Gastrocnemius medialis (tissue), 4 donors: ENCODE results near the gene TLR1. TPM values are rescaled to one million over a fixed set of nuclear protein-coding genes. Genes with fewer than 3 reads are reported as not detected.

Experiments
- ATAC-seq, 2 donors: fragments of 150-250 bp; one replicate each; pipeline ENCODE4 v1.9.1; 2016
- DNase-seq, 2 donors: peaks; one replicate each; pipeline ENCODE4 v3.0.0-alpha.2; 2019
- H3K27ac ChIP-seq, 4 donors: fragments of 200-600 bp; sonication (generic); 1 replicate in 1 of 4; 2 replicates in 3 of 4; pipeline ENCODE4 v1.5.1; 2016 to 2018; ENCODE audit warnings: mild to moderate bottlenecking in 2 of 4, moderate library complexity in 1 of 4
- H3K27me3 ChIP-seq, 3 donors: fragments of 200-600 bp; sonication (generic) in 2 of 3; 1 replicate in 1 of 3; 2 replicates in 2 of 3; pipeline versions ENCODE4 v1.5.1 to v1.6.0; 2016 to 2019; ENCODE audit warnings: mild to moderate bottlenecking in 1 of 3, moderate library complexity in 1 of 3
- H3K36me3 ChIP-seq, 2 donors: fragments of 200-600 bp; sonication (generic) in 1 of 2; one replicate each; pipeline ENCODE4 v1.5.1; 2017 to 2018
- H3K4me1 ChIP-seq, 2 donors: fragments of 200-600 bp; sonication (generic) in 1 of 2; one replicate each; pipeline ENCODE4 v1.5.1; 2016 to 2017; ENCODE audit warnings: mild to moderate bottlenecking in 2 of 2
- H3K4me3 ChIP-seq, 4 donors: fragments of 200-600 bp; sonication (generic) in 3 of 4; 1 replicate in 1 of 4; 2 replicates in 3 of 4; pipeline ENCODE4 v1.5.1; 2016 to 2019; ENCODE audit warnings: mild to moderate bottlenecking in 2 of 4
- H3K9me3 ChIP-seq, 3 donors: fragments of 200-600 bp; sonication (generic) in 2 of 3; 1 replicate in 1 of 3; 2 replicates in 2 of 3; pipeline ENCODE4 v1.5.1; 2016 to 2019
- CTCF ChIP-seq, 5 experiments: fragments of 450-650 bp in 3 of 5; fragments of 200-600 bp in 2 of 5; sonication (generic) in 2 of 5; IDR thresholded peaks in 4 of 5; conservative IDR thresholded peaks in 1 of 5; 1 replicate in 4 of 5; 2 replicates in 1 of 5; pipeline ENCODE4 v1.5.1; 2016 to 2019; ENCODE audit warnings: antibody characterized with exemption in 5 of 5, mild to moderate bottlenecking in 3 of 5, moderate library complexity in 3 of 5
- POLR2A ChIP-seq, 2 donors: fragments of 450-650 bp; IDR thresholded peaks; one replicate each; pipeline ENCODE4 v1.6.1; 2017; ENCODE audit warnings: antibody characterized with exemption in 2 of 2, mild to moderate bottlenecking in 2 of 2, moderate library complexity in 2 of 2
- in situ Hi-C, 4 donors: fragments of 200-750 bp; cut with MboI; loops; one replicate each; pipeline versions ENCODE4 v1.15.0 to v1.8.0; 2017; ENCODE audit warnings: low sequenced_read_pairs in 4 of 4
- intact Hi-C: fragments of 100-400 bp; cut with DNase I; formaldehyde crosslinking; loops from one replicate; pipeline ENCODE4 v1.15.1; 2023; ENCODE audit warnings: low total_unique reads
- total RNA-seq, 4 donors: library from RNA; depleted of rRNA; stranded (reverse); fragments of >200 nt; gene quantifications; one replicate each; pipeline versions ENCODE4 v1.1.0 to v1.2.3, GENCODE V29; 2016

The TLR1 gene
- total RNA-seq, 4 donors from 2014 or later = 1.3 to 2.4 (median 1.5) TPM; not detected in 1

- H3K4me1 ChIP-seq = no peaks in the 10 kb centered on the region
- H3K9me3 ChIP-seq = no peaks in the 10 kb centered on the region
- H3K36me3 ChIP-seq = no peaks in the 10 kb centered on the region
- H3K4me3 ChIP-seq = no peak overlapping the region
- no peaks in the 10 kb centered on the region for H3K27me3 ChIP-seq
- no peak for TF ChIP-seq CTCF (IDR thresholded peaks at IDR 0.05 in 4 of 5, conservative IDR thresholded peaks at IDR 0.05 in 1 of 5)
- TF ChIP-seq POLR2A (IDR thresholded peaks at IDR 0.05) = no peak
- intact Hi-C loops (no loop called here), in situ Hi-C loops (no loop called here)
- DNase-seq (no peak), ATAC-seq (no peak)
- H3K27ac ChIP-seq = no peak overlapping the region
These were observed 24.6 kb upstream of the TLR1 start for GRCh38 chr4:38829237-38829636.

GRCh38 chr4:38823766-38824165, 19.2 kb upstream of the TLR1 start:
- Histone ChIP-seq H3K4me3 (no peak overlapping the region), H3K4me1 (no peaks in the 10 kb centered on the region), H3K36me3 (no peaks in the 10 kb centered on the region), H3K27ac (no peak overlapping the region), H3K27me3 (no peaks in the 10 kb centered on the region), H3K9me3 (no peaks in the 10 kb centered on the region)
- TF ChIP-seq CTCF (IDR thresholded peaks at IDR 0.05 in 4 of 5, conservative IDR thresholded peaks at IDR 0.05 in 1 of 5) (no peak), POLR2A (IDR thresholded peaks at IDR 0.05) (no peak)
- in situ Hi-C loops (no loop called here), intact Hi-C loops (no loop called here)
- no peak for DNase-seq
- ATAC-seq = no peak

GRCh38 chr4:38822748-38823303, 18.2 kb upstream of the TLR1 start:
- Histone ChIP-seq H3K4me3 (no peak overlapping the region), H3K27me3 (no peaks in the 10 kb centered on the region), H3K9me3 (no peaks in the 10 kb centered on the region), H3K27ac (no peak overlapping the region), H3K4me1 (no peaks in the 10 kb centered on the region), H3K36me3 (no peaks in the 10 kb centered on the region)
- intact Hi-C loops = no loop called here
- TF ChIP-seq POLR2A (IDR thresholded peaks at IDR 0.05) (no peak), CTCF (IDR thresholded peaks at IDR 0.05 in 4 of 5, conservative IDR thresholded peaks at IDR 0.05 in 1 of 5) (no peak)
- ATAC-seq (no peak), DNase-seq (no peak)
- in situ Hi-C loops = no loop called here

GRCh38 chr4:38821739-38822138, 17.1 kb upstream of the TLR1 start:
- H3K4me3 ChIP-seq = no peak overlapping the region
- ATAC-seq (no peak), DNase-seq (no peak)
- in situ Hi-C loops = no loop called here
- no peaks in the 10 kb centered on the region for H3K9me3 ChIP-seq
- H3K27me3 ChIP-seq = no peaks in the 10 kb centered on the region
- H3K4me1 ChIP-seq = no peaks in the 10 kb centered on the region
- no peak for TF ChIP-seq CTCF (IDR thresholded peaks at IDR 0.05 in 4 of 5, conservative IDR thresholded peaks at IDR 0.05 in 1 of 5)
- TF ChIP-seq POLR2A (IDR thresholded peaks at IDR 0.05) = no peak
- intact Hi-C loops = no loop called here
- no peaks in the 10 kb centered on the region for H3K36me3 ChIP-seq
- H3K27ac ChIP-seq = no peak overlapping the region
